B cell (primary cell): Measurements from ENCODE around the gene STUM.

ENCODE experiments used
- CTCF ChIP-seq: fragments of 200-600 bp; IDR thresholded peaks from one replicate; pipeline ENCODE4 v1.8.0; 2022; ENCODE audit warnings: antibody characterized with exemption, mild to moderate bottlenecking
- EZH2 ChIP-seq: IDR thresholded peaks from 2 replicates; pipeline ENCODE4 v1.6.1; 2012; ENCODE audit warnings: borderline replicate concordance, low read depth, mild to moderate bottlenecking, moderate library complexity, low read length; ENCODE audit not compliant: insufficient read depth, poor library complexity, severe bottlenecking

DNA sequence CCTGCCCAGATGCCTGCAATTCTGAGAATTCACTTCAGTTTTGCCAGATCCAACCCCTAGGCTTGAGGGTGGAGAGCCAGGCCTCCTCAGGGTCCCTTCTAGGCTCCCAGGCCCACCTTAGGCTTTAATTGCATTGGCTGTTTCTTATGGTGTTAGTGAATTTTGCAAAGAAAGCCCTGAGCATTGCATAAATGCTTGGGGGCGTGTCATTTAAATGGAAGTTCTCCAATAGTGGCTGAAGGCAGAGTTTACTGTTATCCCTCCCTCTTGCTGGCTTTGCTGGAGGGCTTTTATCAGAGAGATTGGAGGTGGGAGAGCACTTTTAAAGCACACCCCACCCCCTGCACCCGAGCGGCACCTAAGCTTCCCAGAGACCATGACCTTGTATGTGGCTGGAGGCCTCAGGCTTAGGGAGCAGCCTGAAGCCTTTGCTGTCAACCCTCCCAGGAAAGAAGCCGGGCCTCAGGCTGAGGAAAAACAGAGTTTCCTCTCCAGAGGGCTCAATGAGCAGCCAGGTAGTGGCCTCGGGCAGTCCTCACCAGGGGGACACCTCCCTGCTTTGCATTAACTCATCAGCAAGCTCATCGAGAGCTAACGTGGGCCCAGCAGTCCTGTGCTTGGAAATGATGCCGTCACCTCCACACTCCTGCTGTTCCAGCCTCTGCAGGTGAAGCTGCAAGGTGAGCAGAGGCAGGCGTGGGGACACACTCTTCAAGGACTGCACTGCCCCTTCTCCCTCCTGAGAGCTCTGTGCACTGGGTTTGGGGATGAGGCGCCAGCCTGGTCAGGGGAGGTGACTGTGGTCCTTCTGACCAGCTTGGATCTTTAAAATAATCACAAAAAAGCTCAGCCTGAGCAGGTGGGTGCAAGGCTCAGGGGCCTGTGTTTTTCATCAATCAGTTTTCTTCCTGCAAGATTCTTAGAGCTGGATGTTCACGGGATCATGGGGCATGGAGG, 58.0 kb downstream of the STUM start:
- TF ChIP-seq EZH2 (no peak), CTCF (no peak)
